ENCODE measurements around the gene LUC7L3.

LUC7L3 gene

DNA sequence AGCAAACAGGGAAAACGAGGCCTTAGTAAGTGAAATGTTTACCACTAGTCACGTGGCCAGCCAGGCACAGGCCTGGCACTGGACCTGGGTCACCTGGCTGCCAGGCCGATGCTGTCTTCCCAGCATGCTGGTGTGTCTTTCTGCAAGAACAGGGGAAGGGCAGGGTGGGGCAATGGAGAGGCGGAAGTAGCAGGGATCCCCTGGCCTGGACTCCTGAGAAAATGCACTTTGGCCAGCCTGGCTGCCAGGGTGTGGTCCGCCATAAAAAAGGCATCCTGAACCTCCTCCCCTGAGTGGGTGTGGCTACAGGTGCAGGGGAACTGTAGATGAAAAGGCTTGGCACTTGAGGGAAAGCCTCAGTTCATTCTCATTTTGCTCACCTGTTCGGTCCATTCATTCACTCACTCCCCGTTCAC is 49.0 kb downstream of the LUC7L3 start:
- H3K27ac ChIP-seq (ENCODE audit: low read length) = no peak overlapping the region
- no peak overlapping the region for H3K4me3 ChIP-seq (ENCODE audit: low read depth in 1 of 2, low read length in 2 of 2)
- no peaks in the 10 kb centered on the region for H3K9me3 ChIP-seq (ENCODE audit: insufficient read depth, low read length, severe bottlenecking)
- H2AFZ ChIP-seq (ENCODE audit: low read depth, low read length) = no peak overlapping the region
- H3K4me2 ChIP-seq (ENCODE audit: insufficient read depth, low read length) = no peak overlapping the region
- H3K27me3 ChIP-seq (ENCODE audit: insufficient read depth, low read length, poor library complexity) = peaks cover 15% of the 10 kb centered on the region
- ATAC-seq (ENCODE audit: insufficient read depth, low read depth) (no peak), DNase-seq (no peak)
- H3K36me3 ChIP-seq (ENCODE audit: insufficient read depth, low read length) = no peaks in the 10 kb centered on the region
- H4K20me1 ChIP-seq (ENCODE audit: insufficient read depth, low read length) = peaks cover 5% of the 10 kb centered on the region; the same call in 1 of the 2 replicates
- no peaks in the 10 kb centered on the region for H3K79me2 ChIP-seq (ENCODE audit: insufficient read depth, low read length)
- no peak for TF ChIP-seq EZH2 (IDR thresholded peaks at IDR 0.05; ENCODE audit: borderline replicate concordance, low read depth, low read length, severe bottlenecking)
- TF ChIP-seq, protein P1, sequence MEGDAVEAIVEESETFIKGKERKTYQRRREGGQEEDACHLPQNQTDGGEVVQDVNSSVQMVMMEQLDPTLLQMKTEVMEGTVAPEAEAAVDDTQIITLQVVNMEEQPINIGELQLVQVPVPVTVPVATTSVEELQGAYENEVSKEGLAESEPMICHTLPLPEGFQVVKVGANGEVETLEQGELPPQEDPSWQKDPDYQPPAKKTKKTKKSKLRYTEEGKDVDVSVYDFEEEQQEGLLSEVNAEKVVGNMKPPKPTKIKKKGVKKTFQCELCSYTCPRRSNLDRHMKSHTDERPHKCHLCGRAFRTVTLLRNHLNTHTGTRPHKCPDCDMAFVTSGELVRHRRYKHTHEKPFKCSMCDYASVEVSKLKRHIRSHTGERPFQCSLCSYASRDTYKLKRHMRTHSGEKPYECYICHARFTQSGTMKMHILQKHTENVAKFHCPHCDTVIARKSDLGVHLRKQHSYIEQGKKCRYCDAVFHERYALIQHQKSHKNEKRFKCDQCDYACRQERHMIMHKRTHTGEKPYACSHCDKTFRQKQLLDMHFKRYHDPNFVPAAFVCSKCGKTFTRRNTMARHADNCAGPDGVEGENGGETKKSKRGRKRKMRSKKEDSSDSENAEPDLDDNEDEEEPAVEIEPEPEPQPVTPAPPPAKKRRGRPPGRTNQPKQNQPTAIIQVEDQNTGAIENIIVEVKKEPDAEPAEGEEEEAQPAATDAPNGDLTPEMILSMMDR (IDR thresholded peaks at IDR 0.05; ENCODE audit: borderline replicate concordance, extremely low read depth, low read length, poor library complexity, severe bottlenecking) = no peak
- H3K9ac ChIP-seq (ENCODE audit: low read depth, low read length) = no peak overlapping the region
- no peaks in the 10 kb centered on the region for H3K4me1 ChIP-seq (ENCODE audit: insufficient read depth, low read length)

DNA sequence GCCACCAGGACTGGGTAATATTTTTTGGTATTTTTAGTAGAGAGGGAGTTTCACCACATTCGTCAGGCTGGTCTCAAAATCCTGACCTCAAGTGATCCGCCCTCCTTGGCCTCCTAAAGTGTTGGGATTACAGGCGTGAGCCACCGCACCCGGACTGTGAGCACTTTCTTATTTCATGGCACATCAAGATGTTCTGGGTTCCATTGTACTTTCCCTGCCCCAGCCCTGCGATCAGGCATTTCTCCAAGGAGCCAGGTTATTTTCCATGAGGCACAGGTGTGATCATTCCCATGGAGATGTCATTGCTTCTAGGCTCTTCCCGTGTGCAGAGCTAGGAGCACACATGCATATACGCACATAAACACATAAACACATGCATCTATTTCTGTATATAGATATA is 50.5 kb downstream of the LUC7L3 start:
- DNase-seq = no peak
- ATAC-seq (ENCODE audit: insufficient read depth, low read depth) = no peak
- Histone ChIP-seq H2AFZ (ENCODE audit: low read depth, low read length) (no peak overlapping the region), H3K9ac (ENCODE audit: low read depth, low read length) (no peak overlapping the region), H3K79me2 (ENCODE audit: insufficient read depth, low read length) (no peaks in the 10 kb centered on the region), H3K4me2 (ENCODE audit: insufficient read depth, low read length) (no peak overlapping the region), H3K27ac (ENCODE audit: low read length) (no peak overlapping the region), H3K4me1 (ENCODE audit: insufficient read depth, low read length) (no peaks in the 10 kb centered on the region), H4K20me1 (ENCODE audit: insufficient read depth, low read length) (peaks cover 5% of the 10 kb centered on the region; the same call in 1 of the 2 replicates), H3K27me3 (ENCODE audit: insufficient read depth, low read length, poor library complexity) (peaks cover 11% of the 10 kb centered on the region), H3K36me3 (ENCODE audit: insufficient read depth, low read length) (no peaks in the 10 kb centered on the region), H3K9me3 (ENCODE audit: insufficient read depth, low read length, severe bottlenecking) (no peaks in the 10 kb centered on the region), H3K4me3 (ENCODE audit: low read depth in 1 of 2, low read length in 2 of 2) (no peak overlapping the region)
- no peak for TF ChIP-seq EZH2 (IDR thresholded peaks at IDR 0.05; ENCODE audit: borderline replicate concordance, low read depth, low read length, severe bottlenecking)

DNA sequence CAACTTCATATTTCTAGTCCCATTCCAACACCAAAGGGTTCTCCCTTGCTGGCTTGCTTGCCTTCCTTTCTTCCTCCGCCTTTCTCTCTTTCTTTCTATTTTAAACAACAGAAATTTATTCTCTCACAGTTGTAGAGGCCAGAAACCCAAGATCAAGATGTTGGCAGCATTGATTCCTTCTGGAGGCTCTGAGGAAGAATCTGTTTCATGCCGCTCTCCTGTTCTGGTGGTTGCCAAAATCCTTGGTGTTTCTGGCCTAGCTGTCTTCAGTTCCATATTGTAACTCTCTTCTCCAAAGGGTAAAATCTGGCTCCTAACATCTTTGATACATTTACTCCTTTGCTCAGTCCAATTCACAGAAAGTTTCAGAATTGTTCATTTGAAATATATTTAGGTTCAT is 50.9 kb downstream of the LUC7L3 start:
- TF ChIP-seq, protein P1 (IDR thresholded peaks at IDR 0.05; ENCODE audit: borderline replicate concordance, extremely low read depth, low read length, poor library complexity, severe bottlenecking) = no peak
- no peak for TF ChIP-seq EZH2 (IDR thresholded peaks at IDR 0.05; ENCODE audit: borderline replicate concordance, low read depth, low read length, severe bottlenecking)
- H3K4me3 ChIP-seq (ENCODE audit: low read depth in 1 of 2, low read length in 2 of 2) = no peak overlapping the region
- no peaks in the 10 kb centered on the region for H3K4me1 ChIP-seq (ENCODE audit: insufficient read depth, low read length)
- no peak overlapping the region for H3K4me2 ChIP-seq (ENCODE audit: insufficient read depth, low read length)
- no peak overlapping the region for H3K9ac ChIP-seq (ENCODE audit: low read depth, low read length)
- peaks cover 5% of the 10 kb centered on the region; the same call in 1 of the 2 replicates for H4K20me1 ChIP-seq (ENCODE audit: insufficient read depth, low read length)
- H3K27me3 ChIP-seq (ENCODE audit: insufficient read depth, low read length, poor library complexity) = peaks cover 10% of the 10 kb centered on the region
- no peaks in the 10 kb centered on the region for H3K9me3 ChIP-seq (ENCODE audit: insufficient read depth, low read length, severe bottlenecking)
- H2AFZ ChIP-seq (ENCODE audit: low read depth, low read length) = no peak overlapping the region
- H3K36me3 ChIP-seq (ENCODE audit: insufficient read depth, low read length) = no peaks in the 10 kb centered on the region
- no peak overlapping the region for H3K27ac ChIP-seq (ENCODE audit: low read length)
- no peak for ATAC-seq (ENCODE audit: insufficient read depth, low read depth)
- no peaks in the 10 kb centered on the region for H3K79me2 ChIP-seq (ENCODE audit: insufficient read depth, low read length)
- no peak for DNase-seq

DNA sequence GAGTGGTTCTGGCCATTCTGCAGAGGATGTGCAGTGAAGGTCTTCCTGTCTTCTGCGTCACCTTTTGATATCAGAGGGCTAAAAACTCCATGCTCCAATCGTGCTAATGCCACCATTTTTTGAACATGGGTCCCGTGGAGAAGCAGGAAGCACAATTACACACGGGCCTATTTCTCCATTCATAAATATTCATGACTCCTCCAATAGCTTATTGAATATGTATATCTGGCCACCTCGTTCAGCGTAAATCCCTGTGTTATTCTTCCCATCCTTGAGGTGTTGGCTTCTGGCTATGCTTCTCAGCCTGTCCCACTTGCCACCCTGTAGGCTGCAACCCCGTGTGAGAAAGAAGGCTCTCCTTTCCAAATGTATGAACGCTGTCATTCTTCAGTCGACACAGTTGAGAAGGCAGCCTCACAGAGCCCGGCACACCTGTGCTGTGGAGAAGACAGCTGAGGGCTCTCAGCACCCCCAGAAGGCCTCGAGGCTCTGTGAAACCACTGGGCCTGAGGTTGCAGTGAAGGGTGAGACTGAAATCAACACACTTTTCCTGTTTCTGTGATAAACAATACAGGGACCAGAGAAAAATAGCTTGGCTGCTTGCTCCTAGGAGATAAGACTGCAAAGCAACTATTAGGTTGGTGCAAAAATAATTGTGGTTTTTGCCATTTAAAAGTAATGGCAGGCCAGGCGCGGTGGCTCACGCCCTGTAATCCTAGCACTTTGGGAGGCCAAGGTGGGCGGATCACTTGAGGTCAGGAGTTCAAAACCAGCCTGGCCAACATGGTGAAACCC is 52.8 kb downstream of the LUC7L3 start:
- H3K9ac ChIP-seq (ENCODE audit: low read depth, low read length) = no peak overlapping the region
- H3K4me2 ChIP-seq (ENCODE audit: insufficient read depth, low read length) = no peak overlapping the region
- ATAC-seq (ENCODE audit: insufficient read depth, low read depth) = peak; percentile 72

More for the DNA sequence above, 52.8 kb downstream of the LUC7L3 start:
- TF ChIP-seq, protein P1 (IDR thresholded peaks at IDR 0.05; ENCODE audit: borderline replicate concordance, extremely low read depth, low read length, poor library complexity, severe bottlenecking) = no peak
- TF ChIP-seq EZH2 (IDR thresholded peaks at IDR 0.05; ENCODE audit: borderline replicate concordance, low read depth, low read length, severe bottlenecking) = no peak
- no peaks in the 10 kb centered on the region for H3K4me1 ChIP-seq (ENCODE audit: insufficient read depth, low read length)
- H4K20me1 ChIP-seq (ENCODE audit: insufficient read depth, low read length) = 0 out of 2 replicates have a peak, but pooled peaks cover 3% of the 10 kb centered on the region
- no peaks in the 10 kb centered on the region for H3K79me2 ChIP-seq (ENCODE audit: insufficient read depth, low read length)
- no peak for DNase-seq
- no peak overlapping the region for H3K27ac ChIP-seq (ENCODE audit: low read length)
- H3K9me3 ChIP-seq (ENCODE audit: insufficient read depth, low read length, severe bottlenecking) = no peaks in the 10 kb centered on the region
- H3K36me3 ChIP-seq (ENCODE audit: insufficient read depth, low read length) = no peaks in the 10 kb centered on the region
- no peak overlapping the region for H3K4me3 ChIP-seq (ENCODE audit: low read depth in 1 of 2, low read length in 2 of 2)
- H2AFZ ChIP-seq (ENCODE audit: low read depth, low read length) = no peak overlapping the region
- peaks cover 2% of the 10 kb centered on the region for H3K27me3 ChIP-seq (ENCODE audit: insufficient read depth, low read length, poor library complexity)
